Choroid plexus epithelial cell (primary cell): Measurements from ENCODE around the gene EIF3D.

Experiments
- DNase-seq: peaks from one replicate; pipeline ENCODE4 v3.0.0-alpha.2; 2010; ENCODE audit warnings: low read depth
- H3K4me3 ChIP-seq: 2 replicates; pipeline ENCODE4 v1.5.1; 2011; ENCODE audit warnings: low read depth, mild to moderate bottlenecking, control low read depth, low read length, moderate library complexity
- TF ChIP-seq, protein P1 (sequence below): conservative IDR thresholded peaks from 2 replicates; pipeline ENCODE4 v1.5.1; 2011; ENCODE audit warnings: low read depth, mild to moderate bottlenecking, control low read depth, inconsistent platforms, low read length, moderate library complexity

Gene EIF3D

DNA sequence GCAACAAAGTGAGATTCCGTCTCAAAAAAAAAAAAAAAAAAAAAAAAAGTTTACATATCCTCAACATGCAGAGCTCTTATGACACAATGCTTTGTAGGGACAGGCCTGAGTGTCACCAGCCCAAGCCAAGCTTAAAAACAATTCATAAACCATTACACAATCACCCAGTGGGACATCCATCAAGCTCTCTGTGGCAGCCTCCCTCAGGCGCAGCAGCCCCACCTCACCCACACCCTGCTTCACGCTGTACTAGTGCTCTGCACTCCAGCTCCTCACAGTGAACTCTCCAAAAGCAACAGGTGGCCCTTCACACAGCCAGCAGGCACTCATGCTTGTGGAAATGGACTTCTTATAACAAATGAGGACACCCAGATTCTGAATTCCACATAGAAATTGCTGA lies 18.6 kb downstream of the EIF3D start:
- no peak for DNase-seq
- TF ChIP-seq, protein P1, sequence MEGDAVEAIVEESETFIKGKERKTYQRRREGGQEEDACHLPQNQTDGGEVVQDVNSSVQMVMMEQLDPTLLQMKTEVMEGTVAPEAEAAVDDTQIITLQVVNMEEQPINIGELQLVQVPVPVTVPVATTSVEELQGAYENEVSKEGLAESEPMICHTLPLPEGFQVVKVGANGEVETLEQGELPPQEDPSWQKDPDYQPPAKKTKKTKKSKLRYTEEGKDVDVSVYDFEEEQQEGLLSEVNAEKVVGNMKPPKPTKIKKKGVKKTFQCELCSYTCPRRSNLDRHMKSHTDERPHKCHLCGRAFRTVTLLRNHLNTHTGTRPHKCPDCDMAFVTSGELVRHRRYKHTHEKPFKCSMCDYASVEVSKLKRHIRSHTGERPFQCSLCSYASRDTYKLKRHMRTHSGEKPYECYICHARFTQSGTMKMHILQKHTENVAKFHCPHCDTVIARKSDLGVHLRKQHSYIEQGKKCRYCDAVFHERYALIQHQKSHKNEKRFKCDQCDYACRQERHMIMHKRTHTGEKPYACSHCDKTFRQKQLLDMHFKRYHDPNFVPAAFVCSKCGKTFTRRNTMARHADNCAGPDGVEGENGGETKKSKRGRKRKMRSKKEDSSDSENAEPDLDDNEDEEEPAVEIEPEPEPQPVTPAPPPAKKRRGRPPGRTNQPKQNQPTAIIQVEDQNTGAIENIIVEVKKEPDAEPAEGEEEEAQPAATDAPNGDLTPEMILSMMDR: no peak
- H3K4me3 ChIP-seq: no peak overlapping the region

DNA sequence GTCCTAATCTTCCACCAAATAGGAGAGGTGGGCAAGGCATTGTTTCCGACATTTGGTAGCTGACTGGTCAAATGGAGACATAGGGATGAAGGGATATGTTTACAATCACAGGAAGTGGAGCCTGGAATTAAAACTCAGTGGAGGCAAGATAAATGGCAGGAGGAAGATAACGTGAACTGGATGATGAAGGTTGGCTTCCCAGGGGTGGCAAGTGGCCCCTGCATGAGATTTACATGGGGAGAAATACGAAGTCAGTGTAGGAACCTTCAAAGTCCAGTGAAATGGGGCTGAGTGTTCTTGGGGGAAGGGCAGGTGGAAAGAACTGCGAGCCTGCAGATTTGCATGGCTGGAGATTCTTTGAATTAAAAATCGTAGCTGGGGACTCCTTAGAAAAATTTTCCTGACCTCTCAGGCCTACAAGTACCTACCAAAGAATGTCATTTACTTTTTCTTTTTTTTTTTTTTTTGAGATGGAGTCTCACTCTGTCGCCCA lies 21.4 kb downstream of the EIF3D start:
- TF ChIP-seq, protein P1: no peak
- H3K4me3 ChIP-seq: peak overlapping the region; percentile 66
- DNase-seq: no peak

- peak within 1 kb of the TSS; percentile 66 for H3K4me3 ChIP-seq
- peak; percentile 85 for DNase-seq
- TF ChIP-seq, protein P1: no peak
These were observed 22.1 kb downstream of the EIF3D start, which contains the start of gene FOXRED2 for GRCh38 chr22:36506637-36507517. TSS of gene FOXRED2 (minus strand) at chr22:36507040. CDS start at chr22:36506422, 618 bp downstream.

- TF ChIP-seq, protein P1: no peak
- no peak for DNase-seq
- peak overlapping the region; percentile 66 for H3K4me3 ChIP-seq
These were observed 22.8 kb downstream of the EIF3D start for GRCh38 chr22:36505998-36506635.

DNA sequence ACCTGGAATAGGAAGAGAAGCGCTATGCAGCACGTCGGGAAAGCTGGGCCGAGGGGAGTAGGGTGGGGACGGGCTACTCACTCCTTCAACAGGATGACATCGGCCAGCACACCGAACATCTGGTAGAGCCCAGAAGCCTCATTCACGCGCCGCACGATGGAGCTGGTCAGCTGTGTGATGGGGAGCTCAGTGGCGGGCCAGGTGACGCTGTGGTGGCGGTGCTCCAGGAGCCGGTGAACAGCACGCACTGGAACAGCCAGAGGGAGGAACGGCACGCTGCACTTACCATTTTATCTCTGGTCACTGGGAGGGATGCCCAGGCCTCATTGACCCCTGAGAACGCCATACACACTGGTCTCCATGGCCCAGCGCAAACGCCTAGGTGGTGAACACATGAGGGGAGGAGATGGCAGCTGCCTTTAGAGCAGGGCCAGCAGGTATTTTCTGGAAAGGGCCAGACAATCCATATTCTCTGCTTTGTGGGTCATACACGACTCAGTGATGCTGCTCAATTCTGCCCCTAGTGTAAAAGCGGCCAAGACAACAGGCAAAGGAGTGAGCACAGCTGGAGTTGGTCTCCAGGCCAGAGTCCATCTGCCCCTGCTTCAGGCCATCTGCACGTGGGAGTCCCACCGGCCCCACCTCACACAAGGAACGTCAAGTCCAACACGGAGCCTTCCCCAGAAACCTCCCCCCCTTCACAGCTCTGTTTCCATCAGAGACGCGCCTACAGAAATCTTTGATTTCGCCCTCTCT lies 30.9 kb downstream of the EIF3D start:
- no peak overlapping the region for H3K4me3 ChIP-seq
- TF ChIP-seq, protein P1: peak; percentile 39
- DNase-seq: peak; percentile 13

- H3K4me3 ChIP-seq: no peak overlapping the region
- TF ChIP-seq, protein P1: no peak
- DNase-seq: no peak
These were observed 35.3 kb downstream of the EIF3D start for GRCh38 chr22:36493690-36494110.
